ENCODE data around the gene TMEM150C. TPM values are rescaled to one million over a fixed set of nuclear protein-coding genes. Genes with fewer than 3 reads are reported as not detected.
"Not testable (repeated sequence)": the region's sequence is repeated elsewhere in the genome, so short reads cannot be mapped to it uniquely, and the experiment has no call there.

The TMEM150C gene
- polyA plus RNA-seq, 3 donors: 26.4 to 30.2 (median 27.5) TPM

- no peak for DNase-seq (ENCODE audit: low read depth in 3 of 3, low spot score in 2 of 3)
Measured at GRCh38 chr4:82479562-82479961, 82.2 kb downstream of the TMEM150C start.

- not testable (repeated sequence) for DNase-seq (ENCODE audit: low read depth in 3 of 3, low spot score in 2 of 3)
Measured at GRCh38 chr4:82477469-82477868, 84.3 kb downstream of the TMEM150C start.

DNA sequence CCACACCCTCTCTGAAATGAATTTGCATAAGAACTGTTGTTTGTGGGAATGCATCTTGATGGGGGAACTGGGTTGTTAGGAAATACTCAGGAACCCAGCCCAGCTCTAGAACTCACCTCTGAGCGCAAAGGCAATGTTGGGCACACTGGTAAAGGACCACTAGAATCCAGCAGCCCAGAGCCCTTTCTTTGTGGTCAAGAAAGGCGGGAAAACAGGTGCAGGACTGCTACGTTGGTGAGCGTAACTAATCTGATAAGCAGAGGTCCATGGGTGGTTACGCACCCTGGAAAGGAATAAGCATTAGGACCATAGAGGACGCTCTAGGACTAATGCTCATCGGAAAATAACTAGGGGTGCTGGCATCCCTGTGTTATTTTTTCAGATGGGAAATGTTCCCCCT lies 85.9 kb downstream of the TMEM150C start:
- DNase-seq (ENCODE audit: low read depth in 3 of 3, low spot score in 2 of 3): not testable (repeated sequence)

DNA sequence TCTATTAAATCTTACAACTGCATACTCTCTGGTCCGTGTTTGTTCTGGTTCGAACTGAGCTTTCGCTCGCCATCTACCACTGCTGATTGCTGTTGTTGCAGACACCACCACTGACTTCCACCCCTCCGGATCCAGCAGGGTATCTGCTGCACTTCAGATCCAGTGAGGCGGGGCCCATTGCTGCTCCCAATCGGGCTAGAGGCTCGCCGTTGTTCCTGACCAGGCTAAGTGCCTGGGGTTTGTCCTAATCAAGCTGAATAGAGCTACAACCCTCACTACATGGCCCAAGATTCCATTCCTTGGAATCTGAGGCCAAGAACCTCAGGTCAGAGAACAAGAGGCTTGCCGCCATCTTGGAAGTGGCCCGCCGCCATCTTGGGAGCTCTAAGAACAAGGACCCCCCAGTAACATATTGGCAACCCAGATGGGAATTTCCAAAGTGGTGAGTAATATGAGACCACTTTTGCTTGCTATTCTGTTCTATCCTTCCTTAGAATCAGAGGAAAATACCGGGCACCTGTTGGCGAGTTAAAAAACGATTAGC lies 88.1 kb downstream of the TMEM150C start:
- DNase-seq (ENCODE audit: low read depth in 3 of 3, low spot score in 2 of 3): no peak

DNA sequence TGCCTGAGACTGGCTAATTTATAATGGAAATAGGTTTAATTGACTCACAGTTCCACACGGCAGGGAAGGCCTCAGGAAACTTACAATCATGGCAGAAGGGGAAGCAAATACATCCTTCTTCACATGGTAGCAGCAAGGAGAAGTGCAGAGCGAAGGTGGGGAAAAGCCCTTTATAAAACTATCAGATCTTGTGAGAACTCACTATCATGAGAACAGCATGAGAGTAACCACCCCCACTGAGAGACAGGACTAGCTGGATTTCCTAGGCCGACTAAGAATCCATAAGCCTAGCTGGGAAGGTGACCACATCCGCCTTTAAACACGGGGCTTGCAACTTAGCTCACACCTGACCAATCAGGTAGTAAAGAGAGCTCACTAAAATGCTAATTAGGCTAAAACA lies 88.7 kb downstream of the TMEM150C start:
- not testable (repeated sequence) for DNase-seq (ENCODE audit: low read depth in 3 of 3, low spot score in 2 of 3)

DNA sequence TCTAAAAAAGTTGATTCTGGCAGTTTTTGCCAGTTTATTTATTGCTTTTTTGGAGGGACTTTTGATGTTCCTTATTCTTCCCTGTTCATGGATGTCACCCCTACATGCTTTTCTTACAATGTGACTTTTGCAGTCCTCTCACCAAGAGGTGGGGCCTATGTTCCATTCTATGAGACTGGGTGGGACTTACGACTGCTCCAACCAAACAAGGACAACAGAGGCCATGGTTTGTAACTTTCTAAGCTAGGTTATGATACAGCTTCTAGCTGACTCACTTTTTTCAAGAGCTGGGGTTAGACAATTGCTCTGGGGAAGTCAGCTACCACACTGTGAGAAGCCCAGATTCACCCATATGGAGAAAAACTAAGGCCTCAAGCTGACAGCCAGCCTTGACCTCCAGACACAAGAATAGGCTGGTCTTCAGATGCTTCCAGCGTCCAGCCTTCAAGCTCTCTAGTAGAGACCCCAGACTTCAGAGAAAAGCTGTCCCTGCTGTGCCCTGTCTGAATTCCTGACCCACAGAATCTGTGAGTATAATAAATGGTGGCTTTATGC lies 91.9 kb downstream of the TMEM150C start:
- no peak for DNase-seq (ENCODE audit: low read depth in 3 of 3, low spot score in 2 of 3)

GRCh38 chr4:82467471-82467870 lies 94.3 kb downstream of the TMEM150C start:
- DNase-seq (ENCODE audit: low read depth in 3 of 3, low spot score in 2 of 3): no peak

DNA sequence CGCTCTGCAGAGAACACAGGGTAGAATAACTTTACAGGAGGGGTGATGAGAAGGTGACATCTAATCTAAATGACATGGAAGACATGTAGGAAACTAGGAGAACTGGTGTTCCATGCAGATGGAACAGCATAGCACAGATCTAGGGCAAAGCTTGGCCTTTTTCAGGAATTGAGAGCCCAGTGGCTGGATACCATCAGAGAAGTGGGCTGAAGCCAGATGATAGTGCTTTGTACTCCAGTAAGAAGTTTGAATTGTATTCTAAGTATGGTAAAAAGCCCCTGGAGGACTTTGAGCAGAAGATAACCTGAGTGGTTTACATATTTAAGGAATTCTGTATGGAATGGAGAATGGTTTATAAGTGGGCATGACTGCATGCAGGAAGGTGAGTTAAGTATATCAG lies 98.6 kb downstream of the TMEM150C start:
- no peak for DNase-seq (ENCODE audit: low read depth in 3 of 3, low spot score in 2 of 3)

DNA sequence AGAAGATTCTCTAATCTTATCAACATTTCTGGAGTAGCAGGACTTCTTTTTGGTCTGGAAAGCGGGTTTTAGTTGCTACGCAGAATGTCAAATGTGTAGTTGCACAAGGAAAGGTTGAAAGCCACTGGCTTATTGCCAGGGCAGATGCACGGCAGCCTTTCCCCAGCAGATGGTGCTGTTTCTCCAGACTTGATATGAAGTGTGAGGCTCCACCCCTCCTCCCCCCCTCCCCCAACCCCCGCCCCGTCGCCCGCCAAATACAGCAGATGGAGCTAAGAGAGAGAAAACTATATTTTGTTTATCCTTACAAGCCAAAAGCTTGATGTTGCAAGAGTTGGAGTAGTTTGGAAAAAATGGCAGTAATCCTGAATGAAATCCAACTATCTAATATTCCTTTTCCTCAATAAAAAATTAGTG lies 99.4 kb downstream of the TMEM150C start:
- peak; percentile 72 to 82 (median 75) for DNase-seq (ENCODE audit: low read depth in 3 of 3, low spot score in 2 of 3)

- no peak for DNase-seq (ENCODE audit: low read depth in 3 of 3, low spot score in 2 of 3)
Measured at GRCh38 chr4:82461710-82462109, 100.1 kb downstream of the TMEM150C start.

- DNase-seq (ENCODE audit: low read depth in 3 of 3, low spot score in 2 of 3): no peak
Measured at GRCh38 chr4:82458729-82459128, 103.1 kb downstream of the TMEM150C start.

DNA sequence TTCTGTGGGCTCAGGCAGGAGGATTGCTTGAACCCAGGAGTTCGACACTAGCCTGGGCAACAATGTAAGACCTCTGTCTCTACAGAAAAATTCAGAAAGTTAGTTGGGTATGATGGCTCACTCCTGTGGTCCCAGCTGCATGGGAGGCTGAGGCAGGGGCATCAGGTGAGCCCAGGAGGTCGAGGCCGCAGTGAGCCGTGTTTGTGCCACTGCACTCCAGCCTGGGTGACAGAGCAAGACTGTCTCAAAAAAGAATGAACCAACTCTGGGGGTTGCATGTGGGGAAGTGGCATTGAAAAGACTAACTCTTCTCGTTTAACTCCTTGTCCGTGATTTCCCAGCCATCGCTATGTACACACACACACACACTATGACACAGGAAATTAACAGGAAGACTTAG lies 104.5 kb downstream of the TMEM150C start:
- no peak for DNase-seq (ENCODE audit: low read depth in 3 of 3, low spot score in 2 of 3)

DNA sequence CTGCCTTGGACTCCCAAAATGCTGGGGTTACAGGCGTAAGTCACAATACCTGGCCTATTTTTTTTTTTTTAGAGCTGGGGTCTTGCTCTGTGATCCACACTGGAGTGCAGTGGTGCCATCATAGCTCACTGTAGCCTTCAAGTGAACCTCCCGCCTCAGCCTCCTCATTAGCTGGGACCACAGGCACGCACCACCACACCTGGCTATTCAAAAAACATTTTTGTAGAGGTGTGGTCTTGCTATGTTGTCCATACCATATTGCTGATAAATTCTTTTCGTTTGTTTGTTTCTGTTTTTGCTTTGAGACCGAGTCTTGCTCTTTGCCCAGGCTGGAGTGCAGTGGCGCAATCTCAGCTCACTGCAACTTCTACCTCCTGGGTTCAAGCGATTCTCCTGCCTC lies 109.8 kb downstream of the TMEM150C start:
- no peak for DNase-seq (ENCODE audit: low read depth in 3 of 3, low spot score in 2 of 3)

DNA sequence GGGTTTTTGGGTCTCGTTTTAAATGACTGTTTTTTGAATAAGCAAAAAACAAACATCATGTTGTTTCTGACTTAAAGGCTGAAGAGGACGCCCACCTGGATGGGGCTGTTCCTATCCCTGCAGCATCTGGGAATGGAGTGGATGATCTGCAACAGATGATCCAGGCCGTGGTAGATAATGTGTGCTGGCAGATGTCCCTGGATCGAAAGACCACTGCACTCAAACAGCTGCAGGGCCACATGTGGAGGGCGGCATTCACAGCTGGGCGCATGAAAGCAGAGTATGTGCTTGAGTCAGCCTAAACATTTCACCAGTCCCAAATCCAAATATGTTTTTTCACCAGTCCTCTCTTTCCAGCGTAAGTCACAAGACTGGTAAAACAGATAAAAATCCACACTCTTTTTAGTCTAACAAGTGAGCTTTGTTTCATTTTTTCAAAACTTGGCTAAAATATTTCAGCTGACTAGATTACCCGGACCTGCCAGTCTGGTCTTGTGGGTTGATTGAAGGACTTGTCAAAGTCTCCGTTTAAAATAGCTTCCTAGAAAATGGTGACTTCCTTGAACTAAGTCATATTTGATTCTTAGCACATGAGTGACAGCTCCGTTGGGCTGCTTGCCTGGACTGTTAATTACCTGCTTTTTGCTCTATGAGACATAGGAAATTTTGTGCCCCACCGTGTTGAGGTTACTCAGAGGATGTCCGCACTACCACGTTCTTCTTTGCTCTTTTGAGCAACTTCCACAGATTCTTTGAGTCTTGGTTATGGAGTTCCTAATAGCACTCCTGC lies 110.6 kb downstream of the TMEM150C start:
- no peak for DNase-seq (ENCODE audit: low read depth in 3 of 3, low spot score in 2 of 3)

- DNase-seq (ENCODE audit: low read depth in 3 of 3, low spot score in 2 of 3): no peak
Measured at GRCh38 chr4:82447886-82448285, 113.9 kb downstream of the TMEM150C start.

GRCh38 chr4:82439088-82439487 lies 122.7 kb downstream of the TMEM150C start:
- DNase-seq (ENCODE audit: low read depth in 3 of 3, low spot score in 2 of 3): no peak

DNA sequence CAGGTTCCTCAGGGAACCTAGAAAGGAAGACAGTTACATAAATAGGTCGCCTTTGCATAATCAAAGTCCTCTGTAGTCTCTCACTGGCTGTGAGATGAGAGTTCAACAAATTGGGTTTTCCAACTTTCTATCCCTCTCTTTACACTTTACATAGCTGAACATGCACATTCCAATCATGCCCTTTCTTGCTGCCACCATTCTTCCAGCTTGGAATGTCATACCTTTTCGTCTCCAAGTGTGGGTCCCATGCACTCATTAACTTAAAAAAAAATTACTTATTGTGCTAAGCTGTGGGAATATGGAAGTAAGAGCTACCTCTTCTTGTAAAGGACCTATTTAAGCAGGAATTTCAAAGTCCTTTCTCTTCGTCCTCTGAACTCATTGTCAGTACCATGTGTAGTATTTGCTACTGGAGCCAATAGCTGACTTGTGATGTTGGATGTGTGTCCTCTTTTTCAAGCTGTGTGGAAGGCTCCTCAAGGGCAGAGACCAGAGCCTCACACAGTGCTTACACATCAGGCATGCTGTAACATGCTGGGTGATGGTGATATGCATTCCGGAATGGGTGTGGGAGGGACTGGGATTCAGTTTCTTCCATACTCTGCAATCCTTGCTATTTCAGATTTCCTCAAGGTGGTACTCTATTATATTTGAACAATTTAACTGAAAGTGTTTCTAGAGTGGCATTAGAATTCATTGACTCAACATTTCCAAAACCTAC lies 124.3 kb downstream of the TMEM150C start:
- no peak for DNase-seq (ENCODE audit: low read depth in 3 of 3, low spot score in 2 of 3)

- no peak for DNase-seq (ENCODE audit: low read depth in 3 of 3, low spot score in 2 of 3)
Measured at GRCh38 chr4:82436780-82437179, 125.0 kb downstream of the TMEM150C start.

GRCh38 chr4:82436130-82436529 lies 125.7 kb downstream of the TMEM150C start:
- no peak for DNase-seq (ENCODE audit: low read depth in 3 of 3, low spot score in 2 of 3)

DNA sequence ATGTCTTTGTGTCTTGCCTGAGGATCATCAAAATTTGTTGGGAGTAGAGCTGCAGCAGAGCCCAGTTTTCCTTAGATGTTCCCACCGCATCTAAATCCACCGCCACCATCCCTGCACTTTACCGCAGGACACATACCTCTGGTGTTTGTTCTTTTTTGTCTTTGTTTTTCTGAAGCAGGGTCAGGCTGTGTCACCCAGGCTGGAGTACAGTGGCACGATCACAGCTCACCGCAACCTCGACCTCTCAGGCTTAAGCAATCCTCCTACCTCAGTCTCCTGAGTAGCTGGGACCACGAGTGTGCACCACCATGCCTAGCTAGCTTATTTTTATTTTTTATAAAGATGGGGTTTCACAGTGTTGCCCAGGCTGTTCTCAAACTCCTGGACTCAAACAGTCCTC lies 126.8 kb downstream of the TMEM150C start:
- no peak for DNase-seq (ENCODE audit: low read depth in 3 of 3, low spot score in 2 of 3)

DNA sequence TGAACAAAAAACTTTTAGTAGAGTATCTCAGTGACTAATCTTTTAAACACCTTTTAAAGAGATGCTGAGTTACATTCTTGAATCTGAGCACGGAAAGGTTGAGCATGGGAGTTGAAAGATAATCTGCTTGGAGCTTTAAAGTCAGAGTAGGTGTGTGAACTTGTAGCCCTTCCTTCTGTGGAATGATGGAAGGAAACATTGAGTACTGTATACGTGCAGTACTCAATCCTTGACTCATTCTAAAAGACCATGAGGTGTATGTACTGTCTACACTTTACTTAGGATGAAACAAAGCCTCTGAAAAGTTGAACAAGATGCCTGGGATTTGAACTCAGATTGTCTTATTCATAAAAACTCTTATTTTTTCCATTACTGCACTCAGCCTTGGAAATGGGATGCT lies 128.0 kb downstream of the TMEM150C start:
- DNase-seq (ENCODE audit: low read depth in 3 of 3, low spot score in 2 of 3): no peak

Measured in right renal cortex interstitium (tissue), 3 donors.